CD4-positive, alpha-beta T cell treated with Interferon gamma for 1 hour (primary cell): Measurements from ENCODE around the gene KMT2B.
A peak's percentile ranks its signal among the peaks of the same experiment; 100 is the strongest.
"Not testable (repeated sequence)": the region's sequence is repeated elsewhere in the genome, so short reads cannot be mapped to it uniquely, and the experiment has no call there.

Experiments used
- DNase-seq: peaks from one replicate; pipeline ENCODE4 v3.0.0-alpha.2; 2020

Gene KMT2B, protein sequence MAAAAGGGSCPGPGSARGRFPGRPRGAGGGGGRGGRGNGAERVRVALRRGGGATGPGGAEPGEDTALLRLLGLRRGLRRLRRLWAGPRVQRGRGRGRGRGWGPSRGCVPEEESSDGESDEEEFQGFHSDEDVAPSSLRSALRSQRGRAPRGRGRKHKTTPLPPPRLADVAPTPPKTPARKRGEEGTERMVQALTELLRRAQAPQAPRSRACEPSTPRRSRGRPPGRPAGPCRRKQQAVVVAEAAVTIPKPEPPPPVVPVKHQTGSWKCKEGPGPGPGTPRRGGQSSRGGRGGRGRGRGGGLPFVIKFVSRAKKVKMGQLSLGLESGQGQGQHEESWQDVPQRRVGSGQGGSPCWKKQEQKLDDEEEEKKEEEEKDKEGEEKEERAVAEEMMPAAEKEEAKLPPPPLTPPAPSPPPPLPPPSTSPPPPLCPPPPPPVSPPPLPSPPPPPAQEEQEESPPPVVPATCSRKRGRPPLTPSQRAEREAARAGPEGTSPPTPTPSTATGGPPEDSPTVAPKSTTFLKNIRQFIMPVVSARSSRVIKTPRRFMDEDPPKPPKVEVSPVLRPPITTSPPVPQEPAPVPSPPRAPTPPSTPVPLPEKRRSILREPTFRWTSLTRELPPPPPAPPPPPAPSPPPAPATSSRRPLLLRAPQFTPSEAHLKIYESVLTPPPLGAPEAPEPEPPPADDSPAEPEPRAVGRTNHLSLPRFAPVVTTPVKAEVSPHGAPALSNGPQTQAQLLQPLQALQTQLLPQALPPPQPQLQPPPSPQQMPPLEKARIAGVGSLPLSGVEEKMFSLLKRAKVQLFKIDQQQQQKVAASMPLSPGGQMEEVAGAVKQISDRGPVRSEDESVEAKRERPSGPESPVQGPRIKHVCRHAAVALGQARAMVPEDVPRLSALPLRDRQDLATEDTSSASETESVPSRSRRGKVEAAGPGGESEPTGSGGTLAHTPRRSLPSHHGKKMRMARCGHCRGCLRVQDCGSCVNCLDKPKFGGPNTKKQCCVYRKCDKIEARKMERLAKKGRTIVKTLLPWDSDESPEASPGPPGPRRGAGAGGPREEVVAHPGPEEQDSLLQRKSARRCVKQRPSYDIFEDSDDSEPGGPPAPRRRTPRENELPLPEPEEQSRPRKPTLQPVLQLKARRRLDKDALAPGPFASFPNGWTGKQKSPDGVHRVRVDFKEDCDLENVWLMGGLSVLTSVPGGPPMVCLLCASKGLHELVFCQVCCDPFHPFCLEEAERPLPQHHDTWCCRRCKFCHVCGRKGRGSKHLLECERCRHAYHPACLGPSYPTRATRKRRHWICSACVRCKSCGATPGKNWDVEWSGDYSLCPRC (N-terminal part only)

DNA sequence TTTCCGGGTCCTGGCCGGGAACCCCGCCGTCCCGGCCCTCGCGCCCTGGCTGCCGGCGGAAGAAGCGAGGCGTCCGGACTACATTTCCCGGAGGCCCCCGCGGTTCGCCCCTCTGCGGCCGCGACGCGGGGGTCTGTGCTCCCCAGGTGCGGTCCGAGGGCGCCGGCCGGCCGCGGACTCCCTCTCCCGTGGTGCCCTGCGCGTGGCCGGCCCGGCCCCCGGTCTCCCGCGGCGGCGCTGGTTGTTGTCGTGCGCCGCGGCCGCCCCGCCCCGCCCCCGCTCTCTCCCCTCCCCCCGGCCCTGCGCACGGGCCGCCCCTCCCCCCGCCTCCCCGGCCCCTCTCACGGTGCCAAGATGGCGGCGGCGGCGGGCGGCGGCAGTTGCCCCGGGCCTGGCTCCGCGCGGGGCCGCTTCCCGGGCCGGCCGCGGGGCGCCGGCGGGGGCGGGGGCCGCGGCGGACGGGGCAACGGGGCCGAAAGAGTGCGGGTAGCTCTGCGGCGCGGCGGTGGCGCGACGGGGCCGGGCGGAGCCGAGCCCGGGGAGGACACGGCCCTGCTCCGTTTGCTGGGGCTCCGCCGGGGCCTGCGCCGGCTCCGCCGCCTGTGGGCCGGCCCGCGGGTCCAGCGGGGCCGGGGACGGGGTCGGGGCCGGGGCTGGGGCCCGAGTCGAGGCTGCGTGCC lies at the start of gene KMT2B:
Gene KMT2B (plus strand): TSS at position 339 of the 680 bp plus-strand sequence. CDS start 16 bp downstream, at position 355.
- no peak for DNase-seq

DNA sequence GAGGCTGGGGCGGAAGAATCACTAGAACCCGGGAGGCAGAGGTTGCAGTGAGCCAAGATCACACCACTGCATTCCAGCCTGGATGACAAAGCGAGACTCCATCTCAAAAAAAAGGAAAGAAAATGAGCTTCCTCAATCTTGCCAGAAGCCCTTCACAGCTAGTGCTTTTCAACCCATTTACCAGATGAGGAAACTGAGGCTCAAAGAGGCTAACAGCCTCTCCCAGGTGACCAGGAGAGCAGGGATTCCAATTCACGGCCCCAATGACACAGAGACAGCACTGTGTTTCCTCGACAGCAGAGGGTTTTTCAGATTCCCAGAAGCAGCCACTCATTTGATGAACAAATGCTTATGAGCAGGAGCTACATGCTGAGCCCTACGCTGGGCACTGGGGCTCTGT lies 48.2 kb upstream of the KMT2B start:
- no peak for DNase-seq

DNA sequence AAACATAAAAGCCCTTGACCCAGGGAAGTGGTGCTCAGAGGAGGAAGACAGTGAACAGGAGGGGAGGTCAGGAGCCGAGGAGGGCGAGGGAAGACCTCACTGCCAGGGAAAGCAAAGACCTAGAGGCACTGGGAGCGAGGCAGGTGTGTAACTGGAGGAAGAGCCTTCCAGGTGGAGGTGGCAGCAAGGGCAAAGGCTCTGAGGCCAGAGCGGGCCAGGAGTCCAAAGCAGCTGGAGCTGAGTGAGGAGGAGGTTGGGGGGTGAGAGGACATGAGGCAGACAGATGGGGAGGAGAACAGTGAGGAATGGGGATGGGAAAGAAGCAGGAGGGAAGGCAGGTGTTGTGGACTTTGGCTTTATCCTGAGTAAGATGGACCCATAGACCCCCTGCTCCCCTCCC lies 47.8 kb upstream of the KMT2B start:
- no peak for DNase-seq

DNA sequence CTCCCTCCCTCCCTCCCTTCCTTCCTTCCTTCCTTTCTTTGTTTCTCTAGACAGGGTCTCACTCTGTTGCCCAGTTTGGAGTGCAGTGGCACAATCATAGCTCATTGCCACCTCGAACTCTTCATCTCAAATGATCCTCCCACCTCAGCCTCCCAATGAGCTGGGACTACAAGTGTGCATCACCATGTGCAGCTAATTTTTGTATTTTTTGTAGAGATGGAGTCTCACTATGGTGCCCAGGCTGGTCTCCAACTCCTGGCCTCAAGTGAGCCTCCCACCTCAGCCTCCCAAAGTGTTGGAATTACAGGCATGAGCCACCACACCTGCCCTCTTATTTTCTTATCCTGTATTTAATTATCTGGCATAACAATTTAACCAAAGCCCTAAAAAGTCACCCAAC lies 47.1 kb upstream of the KMT2B start:
- DNase-seq = no peak

DNA sequence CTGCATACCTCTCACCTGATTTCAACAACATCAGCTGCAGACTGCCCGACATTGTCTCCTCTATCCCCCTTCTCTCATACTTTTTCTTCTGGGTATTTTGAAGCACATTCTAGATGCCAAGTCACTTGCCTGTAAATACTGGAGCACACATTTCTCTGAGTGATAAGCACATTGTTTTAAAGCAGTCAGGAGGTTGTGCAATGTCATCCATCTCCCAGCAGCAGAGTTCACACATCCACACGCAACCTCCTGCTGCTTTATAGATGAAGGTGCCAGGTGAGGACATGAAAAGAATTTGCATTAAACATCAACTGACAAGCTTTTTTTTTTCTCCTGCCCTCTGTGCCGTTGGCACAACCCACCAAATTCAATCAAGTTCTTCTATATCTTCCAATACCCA lies 46.0 kb upstream of the KMT2B start:
- DNase-seq = no peak

DNA sequence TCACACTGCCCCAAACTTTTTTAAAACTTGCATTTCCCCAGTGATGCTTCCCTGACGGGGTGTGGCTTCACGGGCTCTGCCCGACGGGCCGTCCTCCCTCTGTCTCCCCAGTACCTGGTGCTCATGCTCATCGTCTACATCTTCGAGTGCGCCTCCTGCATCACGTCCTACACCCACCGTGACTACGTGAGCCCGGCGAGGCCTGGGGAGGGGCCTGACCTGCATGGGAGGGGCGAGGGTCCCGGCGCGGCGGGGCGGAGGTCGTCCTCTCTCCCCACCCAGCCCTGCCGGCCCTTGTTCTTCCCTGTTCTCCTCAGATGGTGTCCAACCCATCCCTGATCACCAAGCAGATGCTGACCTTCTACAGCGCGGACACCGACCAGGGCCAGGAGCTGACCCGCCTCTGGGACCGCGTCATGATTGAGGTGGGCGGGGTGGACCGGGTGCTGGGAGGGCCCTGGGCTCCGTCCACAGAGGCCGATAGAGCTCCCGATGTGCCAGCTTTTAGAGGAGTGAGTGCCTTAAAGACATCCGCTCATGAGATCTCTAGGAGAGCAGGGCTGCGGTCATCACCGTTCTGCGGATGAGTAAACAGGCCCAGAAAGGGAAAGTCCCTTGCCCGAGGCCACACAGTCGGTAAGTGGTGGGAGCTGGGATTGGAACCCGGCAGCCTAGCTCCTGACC lies 44.5 kb upstream of the KMT2B start:
- DNase-seq = peak; percentile 12

DNA sequence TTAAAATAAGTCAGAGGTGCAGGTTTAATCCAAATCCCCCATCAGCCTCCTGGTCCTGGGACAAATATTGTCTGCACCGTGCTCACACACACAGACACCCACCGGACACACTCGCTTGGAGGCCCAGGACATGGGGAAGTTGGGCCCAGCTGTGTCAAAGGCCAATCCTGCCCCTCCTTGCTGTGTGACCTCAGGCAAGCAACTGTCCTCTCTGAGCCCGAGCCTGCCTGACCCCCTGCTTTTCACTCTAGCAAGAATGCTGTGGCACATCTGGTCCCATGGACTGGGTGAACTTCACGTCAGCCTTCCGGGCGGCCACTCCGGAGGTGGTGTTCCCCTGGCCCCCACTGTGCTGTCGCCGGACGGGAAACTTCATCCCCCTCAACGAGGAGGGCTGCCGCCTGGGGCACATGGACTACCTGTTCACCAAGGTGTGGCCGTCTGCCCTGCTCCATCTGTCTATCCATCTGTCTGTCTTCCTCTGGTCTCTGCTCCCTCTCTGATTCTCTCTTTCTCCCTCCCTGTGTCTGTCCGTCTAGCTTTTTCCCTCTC lies 42.1 kb upstream of the KMT2B start:
- DNase-seq = no peak

DNA sequence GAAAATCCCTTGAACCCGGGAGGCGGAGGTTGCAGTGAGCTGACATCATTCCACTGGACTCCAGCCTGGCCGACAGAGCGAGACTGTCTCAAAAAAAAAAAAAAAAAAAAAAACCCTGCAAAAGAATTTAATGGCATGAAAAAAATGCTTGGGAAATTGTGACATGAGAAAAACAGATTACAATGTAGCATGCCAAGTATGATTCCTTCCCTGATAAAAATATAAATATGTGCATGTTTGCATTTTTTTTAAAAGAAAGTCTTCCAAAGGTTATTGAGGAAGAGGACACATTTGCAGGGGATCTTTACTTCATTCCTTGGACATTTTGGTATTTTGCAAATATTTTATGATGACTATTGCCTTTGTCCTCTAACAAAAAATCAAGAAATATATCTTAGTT lies 28.0 kb upstream of the KMT2B start:
- no peak for DNase-seq

DNA sequence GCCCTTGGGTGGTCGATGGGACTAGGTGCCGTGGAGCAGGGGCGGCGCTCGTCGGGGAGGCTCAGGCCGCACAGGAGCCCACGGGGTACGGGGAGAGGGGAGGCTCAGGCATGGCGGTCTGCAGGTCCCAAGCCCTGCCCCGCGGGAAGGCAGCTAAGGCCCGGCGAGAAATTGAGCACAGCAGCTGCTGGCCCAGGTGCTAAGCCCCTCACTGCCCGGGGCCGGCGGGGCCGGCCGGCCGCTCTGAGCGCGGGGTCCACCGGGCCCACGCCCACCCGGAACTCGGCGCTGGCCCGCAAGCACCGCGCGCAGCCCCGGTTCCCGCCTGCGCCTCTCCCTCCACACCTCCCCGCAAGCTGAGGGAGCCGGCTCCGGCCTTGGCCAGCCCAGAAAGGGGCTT lies 26.7 kb upstream of the KMT2B start:
- not testable (repeated sequence) for DNase-seq

DNA sequence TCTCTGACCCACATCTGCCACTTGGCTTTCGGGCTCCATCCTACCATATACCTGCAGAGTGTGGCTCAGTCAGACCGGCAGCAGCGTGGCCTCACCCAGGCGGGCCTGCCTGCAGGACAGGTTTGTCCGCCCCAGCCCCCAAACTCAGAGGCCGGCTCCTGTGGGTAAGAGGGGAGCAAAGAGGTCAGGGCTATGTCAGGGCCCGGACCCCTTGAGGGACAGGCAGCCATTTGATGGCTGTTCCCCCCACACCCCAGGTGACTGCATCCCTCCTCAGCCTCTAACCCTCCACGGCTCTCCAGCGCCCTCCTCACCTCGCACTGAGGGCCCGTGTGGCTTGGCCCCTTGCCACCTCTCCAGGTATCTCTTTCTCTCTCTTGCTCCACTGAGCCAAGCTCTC lies 25.8 kb upstream of the KMT2B start:
- DNase-seq = no peak

DNA sequence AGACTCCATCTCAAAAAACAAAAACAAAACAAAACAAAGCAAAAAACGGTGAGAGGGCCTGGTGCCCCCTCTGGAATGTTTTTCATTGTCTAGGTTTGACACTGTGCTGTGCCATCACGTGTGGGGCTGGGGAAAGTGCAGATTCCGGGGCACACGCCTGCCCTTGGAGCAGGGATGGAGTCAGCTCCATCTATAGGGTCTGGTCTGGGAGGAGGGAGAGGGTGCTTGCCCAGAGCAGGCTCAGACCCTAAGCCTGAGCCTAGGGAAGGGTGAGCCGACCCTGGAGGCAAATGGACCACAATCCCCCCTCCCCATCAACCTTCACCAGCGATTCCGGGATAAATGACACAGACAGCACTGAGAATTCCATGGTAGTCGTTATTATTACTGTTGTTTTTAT lies 24.4 kb upstream of the KMT2B start:
- no peak for DNase-seq

DNA sequence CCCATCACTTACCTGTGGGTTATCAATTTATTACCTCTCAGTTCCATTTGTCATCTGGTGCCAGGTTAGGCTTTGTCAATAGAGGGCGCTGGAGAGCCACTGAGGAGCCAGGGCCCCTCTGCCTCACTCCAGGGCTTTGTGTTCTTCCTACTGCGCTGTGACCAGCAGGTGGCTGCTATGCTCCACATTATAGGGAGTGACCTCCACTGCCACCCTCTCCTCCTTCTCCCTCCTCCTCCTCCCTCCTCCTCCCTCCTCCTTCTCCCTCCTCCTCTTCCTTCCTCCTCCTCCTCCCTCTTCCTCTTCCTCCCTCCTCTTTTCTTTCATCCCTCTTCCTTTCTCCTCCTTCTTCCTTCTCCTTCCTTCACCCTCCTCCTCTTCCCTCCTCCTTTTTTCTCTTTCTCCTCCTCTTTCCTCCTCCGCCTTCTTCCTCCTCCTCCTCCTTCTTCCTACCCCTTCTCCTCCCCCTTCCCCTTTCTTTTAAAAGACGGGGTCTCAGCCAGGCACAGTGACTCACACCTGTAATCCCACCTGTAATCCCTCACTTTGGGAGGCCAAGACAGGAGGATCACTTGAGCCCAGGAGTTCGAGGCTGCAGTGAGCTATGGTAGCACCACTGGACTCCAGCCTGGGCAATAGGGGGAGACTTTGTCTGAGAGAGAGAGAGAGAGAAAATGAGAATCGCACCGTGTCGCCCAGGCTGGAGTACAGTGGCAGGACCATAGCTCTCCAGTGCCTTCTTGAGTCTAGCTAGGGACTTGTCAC lies 23.8 kb upstream of the KMT2B start:
- DNase-seq = peak; percentile 88

DNA sequence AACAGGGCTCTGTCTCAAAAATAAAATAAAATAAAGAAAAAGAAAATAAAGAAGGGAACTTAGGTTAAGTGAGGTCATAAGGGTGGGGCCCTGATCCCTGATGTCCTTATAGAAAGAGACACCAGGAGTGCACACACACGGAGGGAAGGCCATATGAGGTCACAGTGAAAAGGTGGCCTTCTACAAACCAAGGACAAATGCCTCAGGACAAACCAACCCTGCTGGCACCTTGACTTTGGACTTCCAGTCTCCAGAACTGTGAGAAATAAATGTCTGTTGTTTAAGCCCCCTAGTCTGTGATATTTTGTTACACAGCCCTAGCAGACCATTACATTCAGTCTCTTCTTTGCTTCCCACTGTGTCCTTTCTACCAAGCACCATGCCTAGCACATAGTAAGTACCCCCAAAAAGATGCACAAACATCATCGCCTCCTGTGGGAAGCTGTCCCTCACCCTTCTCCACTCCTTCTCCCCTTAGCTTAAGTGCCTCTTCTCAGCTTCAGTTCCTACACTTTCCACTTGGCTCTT lies 21.8 kb upstream of the KMT2B start:
- DNase-seq = no peak

DNA sequence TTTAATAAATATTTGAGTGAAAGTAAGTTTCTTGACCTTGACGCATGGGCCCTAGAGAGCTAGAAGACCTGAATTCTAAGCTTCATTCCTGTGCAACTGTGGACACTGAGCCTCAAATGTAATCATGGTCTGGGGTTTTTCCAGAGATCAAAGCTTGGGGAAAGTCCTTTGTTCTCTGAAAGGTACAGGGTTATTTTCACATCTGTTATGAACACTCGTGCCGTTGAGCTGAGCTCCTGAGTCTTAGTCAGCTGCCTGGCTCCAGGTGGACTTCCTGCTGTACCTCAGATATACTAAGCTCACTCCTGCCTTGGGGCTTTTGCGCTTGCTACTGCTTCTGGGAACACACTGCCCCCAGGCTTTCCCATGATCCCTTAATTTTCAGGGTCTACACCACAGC lies 21.0 kb upstream of the KMT2B start:
- DNase-seq = no peak

DNA sequence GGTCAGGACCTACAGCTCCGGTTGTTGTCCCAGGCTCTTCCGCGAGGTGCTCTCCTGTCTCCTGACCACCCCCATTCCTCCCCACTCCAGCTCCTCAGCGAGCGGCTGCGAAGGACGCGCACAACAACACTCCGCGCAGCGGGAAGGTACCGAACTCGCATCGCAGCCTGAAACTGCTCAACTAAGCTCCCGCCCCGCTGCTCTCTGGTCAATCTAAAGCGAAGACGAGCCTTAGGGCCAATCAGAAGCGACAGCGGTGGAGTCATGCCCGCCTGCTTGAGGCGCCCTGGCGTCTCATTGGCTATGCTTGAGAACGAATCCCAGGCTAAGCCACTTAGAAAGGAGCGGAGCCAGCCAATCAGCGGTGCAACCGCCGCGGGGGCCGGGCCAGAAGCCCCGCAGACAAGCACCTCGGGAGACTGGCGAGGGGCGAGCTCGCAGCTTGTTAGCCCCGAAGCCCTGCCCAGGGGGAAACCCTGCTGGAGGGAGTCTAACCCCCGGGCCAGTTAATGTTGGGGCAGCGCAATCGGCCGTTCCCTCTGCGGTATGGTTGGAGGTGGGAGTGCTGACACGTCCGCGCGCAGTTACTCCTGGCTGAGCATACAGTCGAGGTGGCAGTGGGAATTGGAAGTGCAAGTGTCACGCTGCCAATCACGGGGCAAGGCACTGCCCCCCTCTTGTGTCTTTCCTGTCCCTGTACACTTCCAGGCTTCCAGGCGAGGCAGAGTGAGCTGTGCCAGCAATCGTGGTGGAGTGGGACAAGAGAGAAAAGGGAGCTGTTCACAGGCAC lies 15.4 kb upstream of the KMT2B start:
- DNase-seq = peak; percentile 95

DNA sequence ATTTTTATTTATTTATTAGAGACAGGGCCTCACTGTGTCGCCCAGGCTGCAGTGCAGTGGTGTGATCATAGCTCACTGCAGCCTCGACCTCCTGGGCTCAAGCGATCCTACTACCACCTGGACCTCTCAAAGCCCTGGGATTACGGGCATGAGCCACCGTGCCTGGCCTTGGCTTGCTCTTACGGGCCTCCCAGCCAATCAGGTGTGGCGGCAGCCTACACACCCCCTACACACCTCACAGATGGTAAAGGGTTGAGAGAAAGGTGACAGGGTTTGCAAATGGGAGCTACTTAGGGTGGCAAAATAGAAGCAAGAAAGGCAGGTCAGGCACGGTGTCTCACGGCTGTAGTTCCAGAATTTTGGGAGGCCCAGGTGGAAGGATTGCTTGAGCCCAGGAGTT lies 14.5 kb upstream of the KMT2B start:
- DNase-seq = no peak

DNA sequence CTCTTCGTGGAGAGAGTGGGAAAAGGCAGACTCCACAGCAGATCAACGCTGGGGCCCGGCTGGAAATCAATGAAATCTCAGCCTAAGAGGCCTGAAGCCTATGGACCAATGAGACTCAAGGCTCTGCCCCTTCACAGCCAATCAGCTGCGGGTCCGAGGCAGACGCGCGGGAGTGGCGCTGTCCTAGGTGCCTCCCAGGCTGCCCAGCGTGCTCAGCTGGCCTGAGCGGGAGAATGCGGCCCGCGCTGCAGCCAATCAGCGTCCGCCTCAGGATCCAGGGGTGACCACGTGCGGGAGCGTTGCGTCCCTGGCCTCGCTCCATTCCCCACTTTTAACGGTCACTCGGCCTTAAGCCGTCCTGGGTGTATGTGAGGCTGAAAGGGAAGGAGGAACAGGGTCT lies 13.6 kb upstream of the KMT2B start, which contains the start of gene ZBTB32:
Gene ZBTB32 (plus strand): TSS at position 341 of the 400 bp plus-strand sequence. CDS start 10,069 bp downstream, outside the sequence.
- no peak for DNase-seq

DNA sequence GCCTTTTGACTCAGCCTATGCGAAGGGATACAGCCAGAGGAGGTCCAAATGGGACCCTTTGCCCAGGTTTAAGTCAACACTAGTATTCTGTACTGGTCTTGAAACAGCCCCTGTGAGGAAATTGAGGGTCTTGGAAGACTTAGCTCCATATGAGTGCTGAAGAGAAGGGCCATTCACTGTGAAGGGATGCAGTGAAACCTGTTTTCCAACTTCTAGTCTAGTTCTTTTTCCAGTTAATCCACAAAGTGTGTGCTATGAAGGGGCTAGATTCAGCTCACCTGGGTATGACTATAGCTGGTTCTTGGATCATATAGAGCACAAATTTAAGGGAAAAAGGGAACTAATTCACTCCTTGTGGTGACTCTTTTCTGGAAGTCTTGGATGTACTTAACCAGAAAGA lies 9.4 kb upstream of the KMT2B start:
- no peak for DNase-seq
